ENCODE results near the gene ATP2B2. TPM values are rescaled to one million over a fixed set of nuclear protein-coding genes. Genes with fewer than 3 reads are reported as not detected.
A peak's percentile ranks its signal among the peaks of the same experiment; 100 is the strongest.

ATP2B2 gene
- total and polyA plus RNA-seq, 9 of the 15 experiments (the other 6 are each of a cell fraction or from before 2014, with no cell fraction given): 0.06 TPM; not detected in 8

DNA sequence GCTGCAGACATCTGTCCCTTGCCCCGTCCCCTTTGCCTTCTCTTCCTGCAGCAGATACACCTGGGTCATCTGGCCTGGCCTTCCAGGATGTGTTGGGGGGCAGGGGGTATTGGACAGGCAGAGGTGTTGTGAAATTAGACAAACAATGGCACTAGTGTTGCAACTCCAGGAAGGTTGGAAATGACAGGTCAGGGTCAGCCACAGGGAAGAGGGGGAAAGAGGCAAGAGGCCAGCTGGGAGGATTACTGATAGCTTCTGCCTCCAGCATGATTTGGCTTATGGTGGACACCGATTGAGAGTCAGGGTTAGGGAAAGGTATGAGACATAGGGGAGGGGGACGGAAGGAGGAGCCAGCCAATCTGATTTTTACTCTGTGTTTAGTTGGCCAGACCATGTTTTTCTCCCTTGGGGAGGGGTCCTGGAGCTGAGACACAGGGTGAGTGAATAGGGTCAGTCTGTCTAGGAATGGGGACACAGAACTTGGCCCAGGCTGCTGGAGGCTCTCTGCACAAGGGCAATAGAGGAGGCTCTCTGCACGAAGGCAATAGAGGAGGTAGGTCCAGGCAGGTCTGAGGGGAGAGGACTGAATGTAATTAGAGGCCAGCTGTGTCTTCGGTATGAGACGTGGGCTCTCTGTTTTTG lies 3.4 kb upstream of the ATP2B2 start:
- H3K4me3 ChIP-seq: no peak overlapping the region
- H3K4me1 ChIP-seq (replicated peaks in 1 of 2; ENCODE audit: control insufficient read depth in 2 of 2, insufficient read depth in 2 of 2, low read length in 2 of 2): peaks cover 0 to 3% of the 10 kb centered on the region in 2 experiments; a peak in 1 of 5 replicates
- BruUV-seq (replicated peaks): no TSS peak
- H2AFZ ChIP-seq (ENCODE audit: low read depth, low read length): no peak overlapping the region
- TF ChIP-seq BACH1 (tag; IDR thresholded peaks at IDR 0.05): no peak
- 0 out of 2 replicates have a peak, but pooled peaks have one; percentile 18 for TF ChIP-seq CEBPB (tag; IDR thresholded peaks at IDR 0.05)
- no peak for TF ChIP-seq FOS (IDR thresholded peaks at IDR 0.05; ENCODE audit: extremely low read depth, insufficient read length)
- TF ChIP-seq RCOR1 (IDR thresholded peaks at IDR 0.05; ENCODE audit: borderline replicate concordance in 1 of 2, low read depth in 2 of 2, low read length in 2 of 2): no peak
- no peak for TF ChIP-seq BRF1 (IDR thresholded peaks at IDR 0.05; ENCODE audit: borderline replicate concordance, extremely low read depth, insufficient read length)
- in situ Hi-C loops (cut with MboI) (no loop called here), intact Hi-C loops (cut with micrococcal nuclease) (no loop called here)
- under 1% methylated on average over 6 of the region's 6 CpGs for WGBS (ENCODE audit: insufficient coverage, low coverage, missing lambda C conversion rate)
- H4K20me1 ChIP-seq (replicated peaks; ENCODE audit: control insufficient read depth, insufficient read depth, low read length): peaks cover 25% of the 10 kb centered on the region
- H3K9ac ChIP-seq (ENCODE audit: insufficient read depth in 1 of 2, low read depth in 2 of 2, low read length in 2 of 2): no peak overlapping the region
- no peaks in the 10 kb centered on the region for H3K36me3 ChIP-seq (ENCODE audit: control insufficient read depth, insufficient read depth, low read length)
- no peaks in the 10 kb centered on the region for H3K9me3 ChIP-seq (replicated peaks; ENCODE audit: control insufficient read depth, insufficient read depth, low read depth, low read length)
- H3K9me1 ChIP-seq (ENCODE audit: control insufficient read depth, insufficient read depth, low read length): no peaks in the 10 kb centered on the region
- ATAC-seq (no peak), FAIRE-seq (no peak), DNase-seq (ENCODE audit: extremely low read depth in 1 of 4, low spot score in 3 of 4) (no peak)
- ChIA-PET CTCF (ENCODE audit: low intra/inter-chr PET ratio) (no interaction called here), POLR2A (no interaction called here)
- no peak overlapping the region for H3K4me2 ChIP-seq (ENCODE audit: insufficient read depth, low read length)
- peaks cover 15 to 56% of the 10 kb centered on the region in 2 experiments for H3K27me3 ChIP-seq (ENCODE audit: control insufficient read depth in 2 of 2, insufficient read depth in 2 of 2, low read length in 2 of 2)
- H3K27ac ChIP-seq (ENCODE audit: extremely low read depth, low read depth, low read length): no peak overlapping the region
- H3K79me2 ChIP-seq (ENCODE audit: control insufficient read depth, insufficient read depth, low read length): no peaks in the 10 kb centered on the region

DNA sequence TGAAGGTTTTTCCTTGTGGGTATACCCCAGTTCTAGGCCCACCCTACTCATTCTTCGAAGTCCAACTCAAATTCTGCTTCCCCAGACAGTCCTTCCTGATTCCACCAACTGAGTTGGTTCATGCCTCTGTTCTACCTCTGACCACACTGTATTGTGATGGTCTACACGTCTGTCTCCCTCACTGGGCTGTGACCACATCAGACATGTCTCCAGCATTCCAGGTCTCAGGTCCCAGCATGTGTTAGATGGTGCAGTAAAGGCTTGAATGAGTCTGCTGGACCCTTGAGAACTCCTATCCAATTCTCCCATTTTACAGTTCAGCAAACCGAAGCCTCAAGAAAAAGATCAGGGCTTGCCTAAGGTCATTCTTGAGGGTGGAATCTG lies 2.8 kb upstream of the ATP2B2 start:
- 0% methylated on average over 3 of the region's 3 CpGs for WGBS (ENCODE audit: insufficient coverage, low coverage, missing lambda C conversion rate)
- ATAC-seq (no peak), FAIRE-seq (no peak), DNase-seq (ENCODE audit: extremely low read depth in 1 of 4, low spot score in 3 of 4) (no peak)
- in situ Hi-C loops (cut with MboI): no loop called here
- CTCF ChIA-PET (ENCODE audit: low intra/inter-chr PET ratio): no interaction called here
- no TSS peak for BruUV-seq (replicated peaks)
- Histone ChIP-seq H3K4me3 (no peak overlapping the region), H2AFZ (ENCODE audit: low read depth, low read length) (no peak overlapping the region), H3K4me1 (replicated peaks in 1 of 2; ENCODE audit: control insufficient read depth in 2 of 2, insufficient read depth in 2 of 2, low read length in 2 of 2) (peaks cover 0 to 3% of the 10 kb centered on the region in 2 experiments; a peak in 1 of 5 replicates), H3K36me3 (ENCODE audit: control insufficient read depth, insufficient read depth, low read length) (no peaks in the 10 kb centered on the region), H3K4me2 (ENCODE audit: insufficient read depth, low read length) (no peak overlapping the region), H3K27ac (ENCODE audit: extremely low read depth, low read depth, low read length) (no peak overlapping the region), H4K20me1 (replicated peaks; ENCODE audit: control insufficient read depth, insufficient read depth, low read length) (peaks cover 22% of the 10 kb centered on the region), H3K9me3 (replicated peaks; ENCODE audit: control insufficient read depth, insufficient read depth, low read depth, low read length) (no peaks in the 10 kb centered on the region), H3K79me2 (ENCODE audit: control insufficient read depth, insufficient read depth, low read length) (no peaks in the 10 kb centered on the region), H3K9me1 (ENCODE audit: control insufficient read depth, insufficient read depth, low read length) (no peaks in the 10 kb centered on the region), H3K27me3 (ENCODE audit: control insufficient read depth in 2 of 2, insufficient read depth in 2 of 2, low read length in 2 of 2) (peaks cover 21 to 56% of the 10 kb centered on the region in 2 experiments), H3K9ac (ENCODE audit: insufficient read depth in 1 of 2, low read depth in 2 of 2, low read length in 2 of 2) (no peak overlapping the region)
- intact Hi-C loops (cut with micrococcal nuclease): no loop called here
- POLR2A ChIA-PET: no interaction called here
- TF ChIP-seq TFAM (CRISPR knock-in tag; conservative IDR thresholded peaks at IDR 0.05): no peak
- TF ChIP-seq TAF9B (IDR thresholded peaks at IDR 0.05; ENCODE audit: partially characterized antibody): no peak
- no peak for TF ChIP-seq KDM5B (IDR thresholded peaks at IDR 0.05; ENCODE audit: insufficient replicate concordance, low read depth, low read length)
